Lower leg skin (tissue), 3 donors: Measurements from ENCODE around the gene WSCD2.

Source experiments
- POLR2A ChIP-seq, 2 donors: fragments of 450-650 bp; IDR thresholded peaks; one replicate each; pipeline ENCODE4 v1.6.1; 2016 to 2017; ENCODE audit warnings: antibody characterized with exemption in 2 of 2, mild to moderate bottlenecking in 1 of 2, moderate library complexity in 1 of 2
- TF ChIP-seq, protein P1 (sequence below), 3 donors: fragments of 450-650 bp; IDR thresholded peaks; one replicate each; pipeline ENCODE4 v1.5.1; 2016; ENCODE audit warnings: antibody characterized with exemption in 3 of 3, mild to moderate bottlenecking in 3 of 3, moderate library complexity in 2 of 3

DNA sequence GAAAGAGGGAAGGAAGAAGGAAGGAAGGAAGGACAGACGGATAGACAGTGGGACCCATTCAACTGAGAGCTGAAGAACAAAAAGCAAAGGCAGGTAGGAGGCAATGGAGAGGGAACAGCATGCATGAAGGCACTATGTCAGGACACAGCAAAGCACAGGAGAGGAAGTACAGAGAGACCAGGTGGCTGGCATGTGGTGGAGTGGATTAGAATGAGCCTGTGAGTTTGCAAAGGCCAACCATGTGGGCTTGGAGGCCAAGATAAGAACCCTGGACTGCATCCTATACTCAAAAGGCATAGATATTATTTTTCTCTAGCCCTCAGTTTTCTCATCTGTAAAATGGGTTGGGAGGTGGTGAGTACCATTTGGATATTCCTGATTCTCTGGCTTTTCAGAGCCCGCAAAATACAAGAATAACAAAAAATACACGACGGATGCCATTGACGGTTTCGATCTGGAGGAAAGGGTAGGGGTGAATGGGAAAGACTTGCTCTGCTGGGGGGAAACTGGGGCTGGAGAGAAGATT lies 102.9 kb downstream of the WSCD2 start:
- TF ChIP-seq, protein P1, sequence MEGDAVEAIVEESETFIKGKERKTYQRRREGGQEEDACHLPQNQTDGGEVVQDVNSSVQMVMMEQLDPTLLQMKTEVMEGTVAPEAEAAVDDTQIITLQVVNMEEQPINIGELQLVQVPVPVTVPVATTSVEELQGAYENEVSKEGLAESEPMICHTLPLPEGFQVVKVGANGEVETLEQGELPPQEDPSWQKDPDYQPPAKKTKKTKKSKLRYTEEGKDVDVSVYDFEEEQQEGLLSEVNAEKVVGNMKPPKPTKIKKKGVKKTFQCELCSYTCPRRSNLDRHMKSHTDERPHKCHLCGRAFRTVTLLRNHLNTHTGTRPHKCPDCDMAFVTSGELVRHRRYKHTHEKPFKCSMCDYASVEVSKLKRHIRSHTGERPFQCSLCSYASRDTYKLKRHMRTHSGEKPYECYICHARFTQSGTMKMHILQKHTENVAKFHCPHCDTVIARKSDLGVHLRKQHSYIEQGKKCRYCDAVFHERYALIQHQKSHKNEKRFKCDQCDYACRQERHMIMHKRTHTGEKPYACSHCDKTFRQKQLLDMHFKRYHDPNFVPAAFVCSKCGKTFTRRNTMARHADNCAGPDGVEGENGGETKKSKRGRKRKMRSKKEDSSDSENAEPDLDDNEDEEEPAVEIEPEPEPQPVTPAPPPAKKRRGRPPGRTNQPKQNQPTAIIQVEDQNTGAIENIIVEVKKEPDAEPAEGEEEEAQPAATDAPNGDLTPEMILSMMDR (IDR thresholded peaks at IDR 0.05): no peak
- TF ChIP-seq POLR2A (IDR thresholded peaks at IDR 0.05): no peak
